HPDE6-E6E7 (cell line): Measurements from ENCODE around the gene MACROD2.

Source experiments
- DNase-seq: peaks from one replicate; pipeline ENCODE4 v3.0.0; 2011; ENCODE audit warnings: missing footprints; ENCODE audit errors: extremely low spot score

Gene MACROD2

DNA sequence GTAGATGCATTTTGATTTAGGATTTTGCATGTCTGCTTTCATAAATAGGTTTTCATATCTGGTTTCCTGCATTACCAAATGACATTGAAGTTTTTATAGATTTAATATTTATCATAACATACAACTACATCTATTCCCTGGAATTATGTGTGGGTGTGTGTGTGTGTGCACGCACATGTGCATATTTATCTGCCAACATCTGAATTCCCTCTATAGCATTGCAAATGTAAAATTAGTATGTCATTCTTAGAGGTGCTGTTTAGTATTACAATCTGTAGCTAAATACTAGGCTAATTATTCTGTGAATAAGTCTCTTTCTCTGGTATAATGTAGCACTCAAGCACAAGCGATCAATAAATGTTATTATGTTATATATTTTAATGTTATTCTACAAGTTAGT is 820.0 kb downstream of the MACROD2 start:
- DNase-seq: no peak

DNA sequence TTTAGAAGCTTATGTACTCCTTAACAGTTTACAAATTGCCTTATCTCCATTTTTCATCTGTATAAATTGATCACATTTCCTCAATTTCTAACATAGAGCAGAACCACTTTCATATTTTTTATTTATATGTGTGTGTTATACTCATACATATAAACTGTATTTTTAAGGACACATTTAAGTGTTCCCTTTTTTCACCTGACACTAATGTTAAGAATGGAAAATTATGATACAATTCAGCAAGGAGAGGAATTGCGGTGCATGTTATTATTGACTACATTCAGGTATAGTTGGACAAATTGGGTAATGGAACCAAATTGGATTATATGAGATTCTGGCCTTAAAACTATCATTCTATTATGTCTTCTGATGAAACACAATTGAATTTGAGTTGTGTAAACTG is 821.2 kb downstream of the MACROD2 start:
- DNase-seq: no peak

DNA sequence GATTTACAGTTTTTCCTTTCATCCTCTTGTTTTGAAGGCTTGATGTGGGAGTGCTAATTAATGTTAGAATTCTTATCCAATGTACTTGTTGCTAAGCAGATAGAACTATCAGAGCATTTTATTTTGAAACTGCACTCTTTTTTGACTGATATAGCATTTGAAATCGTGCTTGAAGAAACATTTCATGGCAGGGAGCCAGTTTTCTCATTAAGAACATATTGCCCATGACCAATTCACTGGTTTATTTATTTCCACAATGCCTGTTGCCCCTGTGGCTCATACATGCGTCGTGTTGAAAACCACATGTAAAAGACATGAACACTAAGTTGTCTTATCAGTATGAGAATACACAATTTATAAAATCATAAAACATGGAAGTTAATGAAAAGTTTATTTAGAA is 821.8 kb downstream of the MACROD2 start:
- no peak for DNase-seq

DNA sequence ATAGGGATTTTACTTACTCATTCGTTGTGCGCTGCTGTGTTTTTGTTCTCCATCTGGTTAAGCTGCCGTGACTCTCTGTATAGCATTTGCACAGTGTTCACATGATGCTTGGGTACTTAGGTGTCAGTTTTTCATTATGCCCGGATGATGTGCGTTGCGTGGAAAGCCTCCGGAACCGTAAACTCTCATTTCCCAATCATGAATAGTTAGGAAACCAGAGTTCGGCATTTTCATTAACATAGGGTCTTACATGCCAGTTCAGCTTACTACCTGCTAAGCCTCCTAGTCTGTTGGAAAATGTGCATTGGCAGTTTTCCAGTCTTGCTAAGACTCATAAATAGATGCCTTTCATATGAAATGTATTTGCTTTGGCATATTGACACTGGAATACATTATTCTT is 825.5 kb downstream of the MACROD2 start:
- no peak for DNase-seq

DNA sequence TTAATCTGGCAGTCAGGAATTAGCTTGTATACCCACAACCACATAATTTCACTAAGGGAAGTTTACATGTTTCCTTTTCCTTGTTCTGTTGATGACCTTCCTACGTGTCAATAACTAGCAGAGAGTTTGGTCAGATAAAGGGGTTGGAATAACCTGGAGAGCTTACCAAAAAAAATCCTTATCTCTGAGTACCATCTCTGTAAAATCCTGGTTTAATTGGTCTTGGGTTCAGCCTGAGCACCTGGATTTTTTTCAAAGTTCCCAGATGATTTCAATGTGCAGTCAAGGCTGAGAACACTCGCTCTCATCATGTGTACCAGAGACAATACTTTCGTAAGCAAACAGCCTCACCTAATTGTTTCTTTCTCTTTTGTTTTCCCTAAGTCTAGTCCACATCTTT is 825.9 kb downstream of the MACROD2 start:
- DNase-seq: no peak

DNA sequence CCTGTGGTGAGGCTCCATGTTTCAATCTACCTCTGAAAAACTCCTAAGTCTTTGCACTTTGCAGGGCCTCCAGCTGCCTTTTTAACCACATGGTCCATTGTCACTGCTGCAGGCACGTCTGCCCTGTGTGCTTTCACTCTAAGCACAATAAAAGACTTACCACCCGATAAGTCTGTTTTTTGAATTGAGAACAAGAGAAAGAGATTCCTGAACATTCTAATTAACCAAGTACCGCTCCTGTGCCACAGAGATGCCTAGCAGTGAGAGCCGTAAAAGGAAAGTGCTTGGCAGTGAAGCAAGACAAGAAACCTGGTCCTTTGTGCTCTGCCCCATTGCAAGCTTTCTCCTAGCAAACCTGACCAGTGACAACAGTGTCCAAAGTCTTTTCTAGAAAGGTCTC is 829.7 kb downstream of the MACROD2 start:
- no peak for DNase-seq

DNA sequence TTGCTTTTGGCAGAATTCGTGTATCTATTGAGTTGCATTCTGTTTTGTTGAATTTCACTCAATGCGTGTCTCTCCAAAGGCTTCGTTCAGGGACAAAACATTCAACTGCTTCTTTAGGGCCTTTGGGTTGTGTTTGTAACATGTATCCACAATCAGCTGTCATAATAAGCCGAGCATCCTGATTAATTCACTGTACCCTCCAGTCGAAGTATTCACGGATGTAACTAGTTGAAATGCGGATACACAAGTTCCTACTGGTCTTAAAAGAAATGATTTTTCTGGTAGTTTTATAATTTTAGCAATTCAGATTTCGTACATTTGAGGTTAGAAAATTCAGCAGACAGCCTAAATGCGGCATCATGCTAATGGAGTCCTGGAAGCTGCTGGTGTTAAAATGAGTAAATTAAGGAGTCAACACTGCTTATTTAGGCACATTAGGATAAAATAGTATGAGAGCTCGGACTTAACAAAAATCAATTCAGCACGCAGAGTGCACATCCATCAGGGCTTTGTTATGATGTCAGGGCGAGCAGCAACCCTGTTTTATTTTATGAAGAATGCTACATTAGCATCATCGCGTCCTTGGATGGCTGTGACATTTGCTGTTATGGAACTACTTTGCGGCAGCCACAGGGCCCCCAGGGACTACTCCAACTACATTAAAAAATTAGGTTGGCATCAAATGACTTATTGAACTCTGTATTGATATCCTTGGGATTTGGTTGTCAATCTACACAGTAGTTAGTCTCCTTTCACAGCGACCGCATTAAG is 831.4 kb downstream of the MACROD2 start:
- DNase-seq: no peak

DNA sequence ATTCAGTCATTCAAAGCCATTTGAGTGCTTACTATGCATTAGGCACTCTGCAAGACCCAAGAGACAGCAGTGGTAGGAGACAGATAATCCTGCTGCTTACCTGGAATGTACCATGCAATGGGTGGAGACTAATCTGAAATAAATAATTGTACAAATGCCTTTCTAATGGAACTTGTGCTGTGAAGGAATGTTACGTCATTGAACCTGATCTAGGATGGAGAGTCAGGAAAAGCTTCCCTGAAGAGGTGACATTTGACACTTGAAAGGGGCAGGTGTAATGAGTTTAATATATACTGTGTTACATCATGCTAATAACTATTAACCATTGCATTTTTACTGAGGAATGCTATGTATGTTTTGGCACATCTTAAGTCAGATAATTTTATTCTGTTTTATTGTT is 833.1 kb downstream of the MACROD2 start:
- DNase-seq: no peak

DNA sequence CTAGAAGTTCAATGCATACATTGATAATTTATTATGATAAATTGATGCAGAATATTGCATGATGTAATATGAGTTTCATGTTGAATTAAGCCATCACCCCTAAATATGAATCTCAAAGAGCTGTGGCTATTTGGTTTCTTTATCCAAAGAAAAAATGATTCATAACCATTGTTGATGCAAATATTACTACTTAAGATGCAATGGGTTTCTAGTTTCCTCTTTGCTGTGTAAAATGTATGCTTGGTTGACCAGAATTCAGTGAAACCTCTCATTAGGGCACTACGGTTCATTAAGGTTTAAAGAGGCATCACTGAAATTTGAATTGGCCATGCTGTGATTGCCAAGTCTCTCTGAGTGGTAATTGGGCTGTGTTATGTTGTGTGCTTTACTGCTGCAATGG is 834.6 kb downstream of the MACROD2 start:
- DNase-seq: no peak

DNA sequence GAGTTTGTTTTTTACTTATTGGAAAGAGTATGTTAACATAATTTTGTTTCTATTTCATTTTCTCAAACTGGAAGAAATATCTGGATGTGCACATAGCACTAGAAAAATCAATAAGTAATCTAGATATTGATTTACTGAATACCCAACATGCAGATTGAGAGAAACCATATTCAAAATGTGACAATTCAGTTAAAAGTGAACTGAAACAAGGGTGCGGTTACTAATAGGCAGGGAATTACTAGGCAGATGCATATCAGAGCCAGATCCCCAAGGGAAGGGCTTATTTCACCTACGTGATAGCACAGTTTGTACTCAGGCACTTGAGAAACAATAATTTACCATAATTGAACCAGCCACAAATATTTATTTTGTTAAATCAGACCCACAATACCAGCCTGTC is 835.1 kb downstream of the MACROD2 start:
- DNase-seq: no peak

DNA sequence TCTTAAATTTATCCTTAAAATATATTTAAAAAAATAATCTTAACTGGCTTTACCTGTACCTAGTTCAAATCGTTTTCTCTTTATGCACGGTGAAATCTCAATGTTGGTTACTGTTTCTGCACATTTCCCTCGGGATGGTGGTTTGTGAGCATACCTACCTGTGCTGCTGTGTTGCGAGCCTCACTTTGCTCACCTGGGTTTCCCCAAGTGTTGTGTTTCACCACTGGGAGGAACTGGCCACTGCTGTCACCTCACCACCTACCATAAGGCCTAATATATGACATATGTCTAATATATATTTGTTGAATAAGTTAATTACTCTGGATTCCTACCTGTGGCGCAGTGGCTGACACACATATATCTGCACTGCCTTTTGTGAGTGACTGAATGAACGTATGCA is 835.6 kb downstream of the MACROD2 start:
- no peak for DNase-seq

DNA sequence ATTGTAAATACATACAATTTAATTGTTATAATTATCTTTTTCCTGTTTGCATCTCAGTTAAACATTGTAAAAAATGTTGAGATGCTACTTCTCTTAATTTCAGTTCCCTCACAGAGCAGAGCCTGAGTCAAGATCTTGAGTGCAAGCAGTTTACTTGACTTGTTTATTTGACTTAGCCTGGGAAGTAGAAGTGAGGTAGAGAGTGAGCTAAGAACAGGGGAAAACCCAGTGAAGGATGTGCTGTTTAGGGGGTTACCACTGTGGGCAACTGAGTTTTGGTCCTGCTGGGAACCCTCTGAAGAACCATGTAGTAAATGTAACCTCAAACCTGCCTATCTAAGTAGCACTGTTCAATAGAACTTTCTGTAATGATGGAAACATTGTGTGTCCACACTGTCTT is 837.3 kb downstream of the MACROD2 start:
- no peak for DNase-seq

DNA sequence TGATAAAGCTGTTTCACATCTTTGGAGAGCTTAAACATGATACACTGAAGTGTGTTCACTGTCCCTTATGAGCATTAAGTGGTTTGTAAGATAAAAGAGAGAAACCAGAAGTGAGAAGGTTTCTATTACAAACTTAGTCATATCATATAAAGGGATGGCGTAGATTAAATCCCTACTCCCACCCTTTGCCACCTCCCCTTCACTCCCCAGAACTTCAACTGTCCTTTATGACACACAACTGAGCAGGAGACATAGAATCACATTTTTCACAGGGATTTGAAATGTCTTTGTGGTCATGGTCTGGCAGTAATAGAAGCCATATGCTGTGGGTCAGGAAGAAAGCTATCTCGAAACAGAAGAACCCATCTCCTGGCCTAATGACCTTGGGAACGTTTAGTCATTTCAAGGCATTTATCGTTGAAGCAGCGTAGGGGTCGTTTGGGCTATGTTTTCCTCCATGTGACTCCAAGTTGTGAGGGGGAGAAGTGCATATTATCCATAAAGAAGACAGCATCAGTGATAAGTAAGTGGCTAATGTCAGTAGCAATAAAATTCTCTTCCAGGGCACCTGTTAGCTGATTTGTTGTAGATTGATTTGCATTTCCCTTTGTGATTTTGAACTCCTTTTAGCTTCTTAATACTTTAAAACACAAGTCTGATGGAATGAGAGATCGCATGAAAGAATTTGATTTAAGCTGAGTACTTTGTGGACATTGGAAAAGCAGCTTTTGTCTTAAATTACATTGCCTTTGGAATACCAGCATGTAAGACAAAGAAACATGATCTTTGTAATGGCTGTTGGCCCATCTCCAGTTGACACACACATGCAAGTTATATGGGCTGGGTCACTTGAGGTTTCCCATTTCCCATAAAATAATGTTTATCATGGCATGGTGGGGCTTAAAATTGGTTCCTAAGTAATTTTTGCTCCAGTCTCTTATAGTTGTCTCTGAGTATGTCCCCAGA is 843.6 kb downstream of the MACROD2 start:
- DNase-seq: no peak

DNA sequence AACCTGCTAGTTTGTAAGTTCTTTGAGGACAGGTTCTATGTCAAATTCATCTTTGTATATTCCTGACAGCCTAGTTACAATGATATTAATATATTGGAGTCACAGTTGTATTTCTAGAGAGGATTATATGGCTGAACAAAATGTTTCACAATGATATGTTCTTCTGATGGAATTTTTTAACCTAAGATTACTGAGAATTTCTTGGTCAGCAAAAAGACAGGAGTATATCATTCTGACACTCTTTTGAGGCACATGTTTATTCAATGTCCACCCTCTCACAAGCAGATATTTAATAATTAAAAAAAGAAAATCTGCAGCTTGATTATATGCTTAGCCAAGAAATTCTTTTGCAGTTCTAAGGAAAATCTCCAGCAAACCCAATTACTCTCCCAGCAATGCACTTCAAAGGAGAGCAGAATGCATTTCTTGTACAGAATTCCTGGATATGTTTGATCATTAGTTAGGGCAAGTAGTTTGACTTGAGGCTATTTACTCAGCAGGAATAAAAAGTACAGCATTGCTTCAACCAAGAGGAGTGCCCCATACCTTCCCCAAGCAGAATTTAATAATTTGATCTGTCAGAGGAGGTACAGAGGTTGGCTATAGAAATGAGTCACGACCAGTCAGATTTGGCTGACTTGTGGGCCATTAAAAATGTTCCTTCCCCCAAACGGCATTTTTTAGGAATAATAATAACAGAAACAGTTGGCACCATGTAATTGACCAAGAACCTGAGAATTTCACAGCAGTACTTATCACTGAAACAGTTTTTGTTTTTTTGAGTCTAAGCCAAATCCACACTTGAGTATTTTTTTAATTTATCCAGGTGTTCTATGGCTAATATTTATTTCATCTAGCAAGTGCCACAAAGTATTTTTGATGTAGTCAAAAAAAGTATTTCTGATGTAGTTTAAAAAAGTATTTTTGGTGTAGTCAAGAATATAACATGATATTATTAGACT is 850.2 kb downstream of the MACROD2 start:
- peak; percentile 62 for DNase-seq

DNA sequence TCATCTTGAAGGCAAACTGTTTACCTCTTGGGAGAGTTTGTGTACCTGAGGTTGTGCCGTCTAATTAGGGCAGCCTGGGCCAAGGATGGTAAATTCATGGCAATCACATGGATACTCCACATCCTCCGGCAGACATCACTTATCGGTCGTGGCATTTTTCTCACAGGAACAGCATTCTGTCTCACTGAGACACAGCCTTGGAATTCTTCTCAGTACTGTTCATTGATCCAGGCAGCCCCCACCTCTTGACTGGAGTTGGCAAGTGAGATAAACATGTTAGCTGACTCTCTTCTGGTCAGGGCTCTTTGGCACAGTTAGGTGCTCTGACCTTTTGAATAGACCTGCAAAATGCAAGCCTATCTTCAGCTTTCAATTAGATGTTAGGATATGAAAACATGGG is 853.5 kb downstream of the MACROD2 start:
- DNase-seq: no peak

DNA sequence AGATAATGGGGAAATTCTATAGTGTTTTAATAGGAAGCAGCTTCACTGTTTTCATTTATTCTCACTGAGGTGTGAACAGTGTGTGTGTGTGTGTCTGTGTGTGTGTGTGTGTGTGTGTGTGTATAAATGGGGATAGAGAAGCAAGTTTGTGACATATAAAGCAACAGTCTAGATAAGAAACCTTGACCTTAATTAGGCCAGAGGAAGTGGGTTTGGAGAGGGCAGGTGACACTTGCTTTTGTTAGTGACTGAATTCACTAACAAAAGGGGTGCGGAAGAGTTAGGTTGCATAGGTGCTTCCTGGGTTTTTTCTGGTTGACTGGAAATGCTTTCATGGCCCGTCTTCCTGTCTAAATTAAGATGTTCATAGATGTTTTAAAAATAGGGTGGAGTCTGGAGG is 857.8 kb downstream of the MACROD2 start:
- no peak for DNase-seq

DNA sequence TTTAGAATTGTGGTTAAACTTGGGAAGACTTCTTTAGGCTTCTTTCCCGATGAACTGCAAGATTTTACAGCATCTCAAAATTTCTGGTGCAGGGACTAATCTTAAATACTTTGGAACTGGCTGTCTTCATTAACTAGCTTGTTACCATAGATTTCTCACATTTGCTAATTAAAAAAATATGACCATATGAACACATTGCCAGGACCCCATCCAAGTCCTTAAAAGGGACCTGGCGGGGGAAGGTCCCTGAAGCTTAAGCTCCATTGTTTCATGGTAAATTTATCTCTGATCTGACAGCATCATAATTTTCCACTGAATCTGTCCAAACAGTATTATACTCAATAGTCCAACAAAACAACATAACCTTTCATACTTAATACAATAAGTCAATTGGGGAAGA is 859.9 kb downstream of the MACROD2 start:
- DNase-seq: no peak

DNA sequence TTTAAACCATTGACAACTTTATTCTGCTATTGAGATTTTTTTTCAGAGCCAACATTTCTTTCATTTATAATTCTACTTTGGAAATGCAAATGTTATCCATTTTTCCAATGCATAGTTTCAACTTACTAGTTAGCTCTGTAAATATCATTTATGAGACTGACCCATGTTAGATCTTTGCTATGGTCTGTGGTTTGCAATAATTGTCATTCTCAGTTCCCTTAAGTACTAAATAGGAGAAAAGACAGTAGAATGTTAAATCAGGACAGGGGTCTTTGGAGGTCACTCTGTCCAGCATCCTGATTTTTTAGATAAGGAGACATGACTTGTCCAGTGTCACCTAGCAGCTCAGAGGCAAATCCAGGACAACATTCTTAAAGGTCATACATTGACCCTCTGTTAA is 864.3 kb downstream of the MACROD2 start:
- DNase-seq: no peak

DNA sequence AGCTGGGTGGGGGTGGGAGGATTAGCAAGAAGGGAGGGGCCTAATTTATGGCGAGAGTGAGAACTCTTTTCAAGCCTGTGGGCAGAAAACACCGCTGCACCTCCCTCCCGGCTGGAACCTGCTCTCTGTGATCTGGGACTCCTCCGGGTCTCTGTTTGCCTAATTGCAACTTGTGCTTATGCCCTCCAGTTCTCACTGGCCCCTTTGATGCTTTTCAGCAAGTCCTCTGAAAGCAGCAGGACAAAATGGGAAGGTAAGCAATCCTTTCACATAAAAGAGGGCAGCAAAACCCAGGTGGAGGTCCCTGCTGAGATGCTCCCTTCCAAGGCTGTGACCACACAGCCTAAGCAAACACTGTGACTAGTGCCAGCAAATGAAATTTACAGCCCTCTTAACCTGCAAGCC is 865.1 kb downstream of the MACROD2 start:
- DNase-seq: no peak

DNA sequence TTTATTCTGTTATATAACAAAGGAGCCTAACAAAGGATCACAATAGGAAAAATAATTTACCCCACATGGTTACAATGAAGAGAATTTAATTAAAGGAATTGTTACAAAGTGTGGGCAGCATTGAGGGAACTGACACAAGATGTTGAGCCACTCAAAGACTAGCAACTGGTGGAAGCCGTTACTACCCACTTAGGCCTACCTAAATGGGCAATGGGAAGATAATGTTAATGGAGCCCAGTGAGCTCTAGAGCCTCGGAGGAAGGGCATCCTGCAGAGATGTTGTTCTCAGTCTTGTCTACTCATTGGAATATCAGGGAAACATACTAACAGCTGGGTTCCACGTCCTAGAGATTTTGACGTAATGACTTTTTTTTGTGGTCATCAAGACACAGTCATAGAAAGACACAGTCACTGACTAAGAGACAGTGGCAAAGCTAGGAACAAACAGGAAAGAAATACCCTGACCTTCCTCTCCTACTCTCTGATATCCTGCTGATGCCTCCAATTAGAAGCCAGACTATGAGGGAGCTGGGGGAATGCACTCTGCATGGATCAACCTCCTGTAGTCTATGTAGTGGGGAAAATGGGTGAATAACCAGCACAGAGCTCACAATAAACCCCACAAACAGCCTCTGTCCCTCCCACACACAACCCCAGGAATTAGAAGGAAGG is 865.8 kb downstream of the MACROD2 start:
- no peak for DNase-seq

DNA sequence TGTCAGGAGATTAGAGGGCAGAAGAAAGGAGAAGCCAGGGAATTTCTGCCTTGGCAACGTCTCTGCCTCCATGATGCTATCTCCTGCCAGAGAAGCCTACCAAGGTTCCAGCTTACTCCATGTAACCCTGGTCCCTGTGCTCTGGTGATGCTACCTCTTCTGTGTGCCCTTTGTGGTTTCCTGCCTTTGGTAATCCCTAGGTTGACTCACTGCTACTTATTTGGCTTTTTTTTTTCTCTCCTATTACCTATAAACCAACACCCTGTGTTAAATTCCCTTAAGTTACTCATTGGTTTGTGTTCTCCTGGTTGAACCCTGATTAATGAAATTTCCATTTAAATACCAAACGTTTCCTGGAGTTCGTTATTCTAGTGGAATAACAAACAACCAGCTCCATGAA is 869.9 kb downstream of the MACROD2 start:
- peak; percentile 36 for DNase-seq
